NOMO-1 treated with DMSO at 0.1 percent for 48 hours (cell line): Measurements from ENCODE around the gene CDC20B.

Experiments used
- DNase-seq: peaks from one replicate; lab custom pipeline; 2025; ENCODE audit not compliant: unreplicated experiment; lab: John Stamatoyannopoulos, UW

CDC20B gene

GRCh38 chr5:55172937-55173686 is at the start of gene CDC20B:
Gene CDC20B (minus strand): TSS chr5:55173177. CDS start chr5:55173000, 177 bp downstream.
- peak; percentile 30 for DNase-seq

GRCh38 chr5:55222092-55222984 is 49.4 kb upstream of the CDC20B start:
- no peak for DNase-seq

GRCh38 chr5:55220433-55221185 is 47.6 kb upstream of the CDC20B start:
- DNase-seq, result no peak

- no peak for DNase-seq
These were observed 46.8 kb upstream of the CDC20B start for GRCh38 chr5:55219770-55220169.

- no peak for DNase-seq
These were observed 46.0 kb upstream of the CDC20B start for GRCh38 chr5:55218967-55219366.

GRCh38 chr5:55211184-55211874 is 38.4 kb upstream of the CDC20B start:
- DNase-seq, result no peak

GRCh38 chr5:55205001-55205400 is 32.0 kb upstream of the CDC20B start:
- DNase-seq, result no peak

GRCh38 chr5:55191165-55191564 is 18.2 kb upstream of the CDC20B start:
- DNase-seq, result peak; percentile 29

GRCh38 chr5:55188656-55189540 is 15.9 kb upstream of the CDC20B start:
- no peak for DNase-seq

- DNase-seq, result no peak
These were observed 14.4 kb upstream of the CDC20B start for GRCh38 chr5:55187370-55187769.

- DNase-seq, result no peak
These were observed 7.0 kb upstream of the CDC20B start for GRCh38 chr5:55180016-55180415.

- peak; percentile 31 for DNase-seq
These were observed 4.1 kb upstream of the CDC20B start for GRCh38 chr5:55177078-55177477.

- DNase-seq, result no peak
These were observed 3.3 kb upstream of the CDC20B start for GRCh38 chr5:55176176-55176818.

GRCh38 chr5:55175781-55176175 is 2.8 kb upstream of the CDC20B start:
- no peak for DNase-seq

- DNase-seq, result no peak
These were observed 782 bp upstream of the CDC20B start for GRCh38 chr5:55173687-55174230.

- DNase-seq, result peak; percentile 76
These were observed 702 bp downstream of the CDC20B start for GRCh38 chr5:55172051-55172899.

GRCh38 chr5:55171471-55171870 is 1.5 kb downstream of the CDC20B start:
- no peak for DNase-seq

- DNase-seq, result no peak
These were observed 10.3 kb downstream of the CDC20B start for GRCh38 chr5:55162666-55163065.
